Erythroblast (primary cell): Measurements from ENCODE around the gene CALCOCO2.

Experiments used
- GATA1 ChIP-seq: IDR thresholded peaks from 2 replicates; pipeline ENCODE4 v1.6.1; 2011; ENCODE audit warnings: low read depth, mild to moderate bottlenecking, control low read depth, low read length, moderate library complexity
- POLR2A ChIP-seq: IDR thresholded peaks from 2 replicates; pipeline ENCODE4 v1.6.1; 2011; ENCODE audit warnings: mild to moderate bottlenecking, low read length

GRCh38 chr17:48910370-48910769, 79.5 kb downstream of the CALCOCO2 start:
- no peak for TF ChIP-seq POLR2A
- TF ChIP-seq GATA1, result no peak
